Lower lobe of right lung (tissue), 2 donors: Measurements from ENCODE around the gene RAPGEF4. TPM values are rescaled to one million over a fixed set of nuclear protein-coding genes. Genes with fewer than 3 reads are reported as not detected.

ENCODE experiments used
- ATAC-seq, 2 donors: fragments of 200-7000 bp; cut with Tn5 transposase; one replicate each; pipeline ENCODE4 v1.9.1; 2020 to 2022; ENCODE audit warnings: mild to moderate bottlenecking in 2 of 2, moderate library complexity in 2 of 2
- DNase-seq: peaks from one replicate; pipeline ENCODE4 v3.0.0-alpha.2; 2020
- H3K27ac ChIP-seq: fragments of 200-600 bp; one replicate; pipeline ENCODE4 v1.8.0; 2022
- H3K27me3 ChIP-seq: fragments of 200-600 bp; one replicate; pipeline ENCODE4 v1.8.0; 2022; ENCODE audit warnings: low read depth
- H3K36me3 ChIP-seq: fragments of 200-600 bp; one replicate; pipeline ENCODE4 v1.8.0; 2022; ENCODE audit warnings: mild to moderate bottlenecking
- H3K4me1 ChIP-seq: fragments of 200-600 bp; one replicate; pipeline ENCODE4 v1.8.0; 2022
- H3K4me3 ChIP-seq: fragments of 200-600 bp; one replicate; pipeline ENCODE4 v1.8.0; 2022; ENCODE audit warnings: mild to moderate bottlenecking
- H3K9me3 ChIP-seq: fragments of 200-600 bp; one replicate; pipeline ENCODE4 v1.8.0; 2022
- intact Hi-C: fragments of 100-400 bp; cut with DNase I; formaldehyde crosslinking; loops from one replicate; pipeline ENCODE4 v1.11.0; 2022
- total RNA-seq: library from RNA; stranded (reverse); fragmentation: NEBNext Ultra II Directional; extraction: Animal tissue kit (Norgen Biotek cat#: 25700); gene quantifications from one replicate; pipeline ENCODE4 v1.2.1, GENCODE V29; 2021
- TF ChIP-seq, protein P1 (sequence below): fragments of 200-600 bp; IDR thresholded peaks from one replicate; pipeline ENCODE4 v1.8.0; 2022; ENCODE audit warnings: antibody characterized with exemption, mild to moderate bottlenecking
- donor health status: DM: no; HTN: yes; CAD: no; lungs with severe emphysema.

RAPGEF4 gene
- total RNA-seq, 1 donor from 2014 or later = 14.6 TPM

DNA sequence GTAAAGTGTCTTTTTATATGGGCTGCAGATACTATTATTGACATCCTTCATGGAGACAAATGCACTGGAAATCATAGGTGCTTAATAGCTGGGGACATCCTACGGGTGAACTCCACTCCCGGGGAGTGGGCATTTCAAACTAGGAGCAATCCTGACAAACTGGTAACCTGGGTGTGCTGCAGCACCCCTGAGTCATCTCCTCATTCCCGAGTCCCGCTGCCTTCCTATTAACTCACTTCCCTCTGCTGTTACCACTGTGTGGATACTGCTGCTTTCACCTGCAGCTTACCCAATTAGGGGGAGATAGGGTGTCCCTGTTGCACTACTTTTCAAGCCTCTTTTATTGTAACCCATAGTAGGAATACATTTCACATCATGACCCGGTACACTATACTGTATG lies 134.2 kb downstream of the RAPGEF4 start:
- H3K27me3 ChIP-seq = no peaks in the 10 kb centered on the region
- no peaks in the 10 kb centered on the region for H3K36me3 ChIP-seq
- no peak overlapping the region for H3K27ac ChIP-seq
- H3K9me3 ChIP-seq = no peaks in the 10 kb centered on the region
- intact Hi-C loops = no loop called here
- ATAC-seq (no peak), DNase-seq (no peak)
- H3K4me3 ChIP-seq = no peak overlapping the region
- TF ChIP-seq, protein P1, sequence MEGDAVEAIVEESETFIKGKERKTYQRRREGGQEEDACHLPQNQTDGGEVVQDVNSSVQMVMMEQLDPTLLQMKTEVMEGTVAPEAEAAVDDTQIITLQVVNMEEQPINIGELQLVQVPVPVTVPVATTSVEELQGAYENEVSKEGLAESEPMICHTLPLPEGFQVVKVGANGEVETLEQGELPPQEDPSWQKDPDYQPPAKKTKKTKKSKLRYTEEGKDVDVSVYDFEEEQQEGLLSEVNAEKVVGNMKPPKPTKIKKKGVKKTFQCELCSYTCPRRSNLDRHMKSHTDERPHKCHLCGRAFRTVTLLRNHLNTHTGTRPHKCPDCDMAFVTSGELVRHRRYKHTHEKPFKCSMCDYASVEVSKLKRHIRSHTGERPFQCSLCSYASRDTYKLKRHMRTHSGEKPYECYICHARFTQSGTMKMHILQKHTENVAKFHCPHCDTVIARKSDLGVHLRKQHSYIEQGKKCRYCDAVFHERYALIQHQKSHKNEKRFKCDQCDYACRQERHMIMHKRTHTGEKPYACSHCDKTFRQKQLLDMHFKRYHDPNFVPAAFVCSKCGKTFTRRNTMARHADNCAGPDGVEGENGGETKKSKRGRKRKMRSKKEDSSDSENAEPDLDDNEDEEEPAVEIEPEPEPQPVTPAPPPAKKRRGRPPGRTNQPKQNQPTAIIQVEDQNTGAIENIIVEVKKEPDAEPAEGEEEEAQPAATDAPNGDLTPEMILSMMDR = no peak
- no peaks in the 10 kb centered on the region for H3K4me1 ChIP-seq

DNA sequence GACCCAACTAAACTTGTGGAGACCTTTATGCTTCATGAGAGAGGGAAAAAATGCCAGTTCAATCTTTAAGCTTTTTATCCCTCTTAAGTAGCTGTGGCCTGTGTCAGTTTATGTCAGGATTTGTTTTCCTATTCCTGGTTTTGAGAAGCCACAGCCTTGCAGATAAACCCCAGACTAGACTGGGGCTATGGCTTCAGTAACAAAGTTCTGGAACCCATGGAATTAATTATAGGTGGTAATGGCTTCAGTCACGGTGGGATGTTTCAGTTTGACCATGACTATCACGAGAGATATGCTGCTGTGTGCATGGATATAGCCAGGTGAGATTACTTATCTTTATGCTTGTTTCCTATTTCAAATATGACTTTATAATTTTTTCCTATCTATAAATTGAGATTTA lies 134.8 kb downstream of the RAPGEF4 start:
- no peaks in the 10 kb centered on the region for H3K4me1 ChIP-seq
- H3K27ac ChIP-seq = no peak overlapping the region
- TF ChIP-seq, protein P1 = no peak
- H3K36me3 ChIP-seq = no peaks in the 10 kb centered on the region
- ATAC-seq = no peak
- H3K4me3 ChIP-seq = no peak overlapping the region
- intact Hi-C loops = no loop called here
- no peak for DNase-seq
- H3K9me3 ChIP-seq = no peaks in the 10 kb centered on the region
- no peaks in the 10 kb centered on the region for H3K27me3 ChIP-seq

DNA sequence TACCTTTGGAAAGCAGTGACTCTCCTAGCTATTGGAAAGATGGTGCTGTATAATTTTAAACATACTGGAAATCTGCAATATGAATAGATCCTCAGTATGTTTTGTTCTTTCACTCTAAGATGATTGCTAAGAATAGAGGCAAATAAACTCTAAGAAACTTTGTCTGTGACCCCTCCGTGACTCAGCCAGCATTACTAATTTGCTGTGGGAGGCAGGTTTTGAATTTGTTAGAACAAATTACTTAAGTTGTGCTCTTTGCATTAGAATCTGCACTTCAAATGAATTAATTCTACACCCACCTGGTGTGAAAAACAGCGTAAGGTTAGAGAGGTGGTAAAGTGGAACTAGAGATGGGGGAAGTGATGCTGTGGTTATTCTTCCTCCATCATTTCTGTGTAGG lies 142.2 kb downstream of the RAPGEF4 start:
- ATAC-seq (no peak), DNase-seq (no peak)
- Histone ChIP-seq H3K27me3 (no peaks in the 10 kb centered on the region), H3K4me1 (no peaks in the 10 kb centered on the region), H3K27ac (no peak overlapping the region), H3K9me3 (no peaks in the 10 kb centered on the region), H3K36me3 (no peaks in the 10 kb centered on the region), H3K4me3 (no peak overlapping the region)
- intact Hi-C loops = no loop called here
- TF ChIP-seq, protein P1 = no peak

DNA sequence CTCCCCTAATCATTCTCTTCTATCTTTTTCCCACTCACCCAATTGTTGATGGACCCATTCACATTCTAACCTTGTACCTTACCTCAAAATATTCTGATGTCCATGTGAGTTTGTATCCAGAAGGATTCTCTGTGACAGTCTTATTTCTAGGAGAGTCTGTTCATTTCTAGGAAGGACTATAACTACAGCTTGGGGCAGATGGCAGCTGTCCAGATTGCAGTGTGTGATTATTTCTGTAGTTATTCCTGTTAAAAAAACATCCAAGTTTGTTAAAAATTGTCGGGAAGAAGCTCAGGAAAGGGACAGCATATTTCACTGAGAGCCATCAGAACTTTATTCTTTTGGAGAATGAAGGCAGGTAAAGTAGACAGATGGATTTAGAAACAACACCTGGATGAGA lies 142.6 kb downstream of the RAPGEF4 start:
- DNase-seq (no peak), ATAC-seq (no peak)
- H3K4me3 ChIP-seq = no peak overlapping the region
- no peaks in the 10 kb centered on the region for H3K4me1 ChIP-seq
- TF ChIP-seq, protein P1 = no peak
- intact Hi-C loops = no loop called here
- H3K27me3 ChIP-seq = no peaks in the 10 kb centered on the region
- no peaks in the 10 kb centered on the region for H3K36me3 ChIP-seq
- H3K9me3 ChIP-seq = no peaks in the 10 kb centered on the region
- H3K27ac ChIP-seq = no peak overlapping the region

DNA sequence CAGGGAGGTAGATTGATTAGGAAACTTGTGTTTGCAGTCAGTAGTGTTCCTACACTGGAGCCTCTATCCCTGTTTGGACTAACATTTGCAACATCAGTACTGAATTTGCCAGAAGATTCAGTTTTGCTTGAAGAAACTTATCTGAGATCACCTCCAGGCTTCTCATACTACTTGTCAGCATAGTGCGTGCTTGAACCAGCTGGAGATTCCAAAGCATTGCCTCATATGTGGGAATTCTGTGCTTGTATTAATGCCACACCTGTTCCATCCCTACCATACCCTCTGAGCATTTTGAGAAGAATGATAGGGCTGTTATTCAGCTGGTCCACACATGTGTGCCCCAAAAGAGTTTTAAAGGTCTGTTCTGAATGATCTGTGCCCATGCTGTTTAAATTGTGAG lies 148.7 kb downstream of the RAPGEF4 start:
- Histone ChIP-seq H3K36me3 (no peaks in the 10 kb centered on the region), H3K27me3 (no peaks in the 10 kb centered on the region), H3K4me3 (no peak overlapping the region), H3K27ac (no peak overlapping the region), H3K9me3 (no peaks in the 10 kb centered on the region), H3K4me1 (peaks cover 3% of the 10 kb centered on the region)
- intact Hi-C loops = no loop called here
- no peak for DNase-seq
- TF ChIP-seq, protein P1 = no peak
- no peak for ATAC-seq

DNA sequence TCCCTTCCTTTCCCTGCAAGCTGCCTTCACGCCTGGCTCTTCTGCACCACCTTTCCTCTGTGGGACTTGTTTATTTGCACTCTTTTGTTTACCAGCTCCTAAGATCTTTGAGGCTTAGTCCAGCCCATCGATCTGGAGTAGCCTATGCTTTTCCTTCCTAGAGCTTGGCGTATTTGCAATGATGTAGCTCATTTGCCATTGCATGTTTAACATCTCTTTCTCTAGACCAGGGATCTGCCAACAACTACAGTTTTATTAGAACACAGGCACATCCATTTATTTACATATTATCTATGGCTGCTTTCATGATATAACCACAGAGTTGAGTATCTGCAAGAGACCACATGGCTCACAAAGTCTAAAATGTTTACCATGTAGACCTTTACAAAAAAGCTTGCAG lies 150.4 kb downstream of the RAPGEF4 start:
- no peak for ATAC-seq
- no peak overlapping the region for H3K27ac ChIP-seq
- peaks cover 7% of the 10 kb centered on the region for H3K4me1 ChIP-seq
- TF ChIP-seq, protein P1 = no peak
- no peaks in the 10 kb centered on the region for H3K27me3 ChIP-seq
- H3K36me3 ChIP-seq = no peaks in the 10 kb centered on the region
- DNase-seq = no peak
- no peaks in the 10 kb centered on the region for H3K9me3 ChIP-seq
- intact Hi-C loops = no loop called here
- no peak overlapping the region for H3K4me3 ChIP-seq
